Right atrium auricular region (tissue), 2 donors: ENCODE results near the gene ACSL5. TPM values are rescaled to one million over a fixed set of nuclear protein-coding genes. Genes with fewer than 3 reads are reported as not detected.

Experiments used
- DNase-seq: peaks from one replicate; pipeline ENCODE4 v3.0.0-alpha.2; 2019; ENCODE audit warnings: low spot score
- H3K27ac ChIP-seq, 2 donors: fragments of 200-600 bp; sonication (generic); 1 replicate in 1 of 2; 2 replicates in 1 of 2; pipeline ENCODE4 v1.5.1; 2016 to 2019
- H3K27me3 ChIP-seq, 2 donors: fragments of 200-600 bp; sonication (generic); one replicate each; pipeline versions ENCODE4 v1.5.1 to v1.6.0; 2017 to 2019
- H3K36me3 ChIP-seq: fragments of 200-600 bp; sonication (generic); one replicate; pipeline ENCODE4 v1.5.1; 2016
- H3K4me1 ChIP-seq, 2 donors: fragments of 200-600 bp; sonication (generic); one replicate each; pipeline versions ENCODE4 v1.5.1 to v1.6.0; 2017 to 2019
- H3K4me3 ChIP-seq, 2 donors: fragments of 200-600 bp; sonication (generic); 1 replicate in 1 of 2; 2 replicates in 1 of 2; pipeline ENCODE4 v1.5.1; 2017 to 2019; ENCODE audit warnings: mild to moderate bottlenecking in 1 of 2, moderate library complexity in 1 of 2
- H3K9me3 ChIP-seq, 2 donors: fragments of 200-600 bp; sonication (generic); one replicate each; pipeline ENCODE4 v1.5.1; 2019
- total RNA-seq, 2 donors: library from RNA; depleted of rRNA; stranded (reverse); fragments of >200 nt; gene quantifications; one replicate each; pipeline ENCODE4 v1.1.0, GENCODE V29; 2016
- TF ChIP-seq, protein P1 (sequence below), 2 donors: fragments of 200-600 bp; sonication (generic); IDR thresholded peaks; one replicate each; pipeline ENCODE4 v1.5.1; 2019; ENCODE audit warnings: antibody characterized with exemption in 2 of 2

ACSL5 gene
- total RNA-seq, 2 donors from 2014 or later, result 9.2 to 12.0 TPM

DNA sequence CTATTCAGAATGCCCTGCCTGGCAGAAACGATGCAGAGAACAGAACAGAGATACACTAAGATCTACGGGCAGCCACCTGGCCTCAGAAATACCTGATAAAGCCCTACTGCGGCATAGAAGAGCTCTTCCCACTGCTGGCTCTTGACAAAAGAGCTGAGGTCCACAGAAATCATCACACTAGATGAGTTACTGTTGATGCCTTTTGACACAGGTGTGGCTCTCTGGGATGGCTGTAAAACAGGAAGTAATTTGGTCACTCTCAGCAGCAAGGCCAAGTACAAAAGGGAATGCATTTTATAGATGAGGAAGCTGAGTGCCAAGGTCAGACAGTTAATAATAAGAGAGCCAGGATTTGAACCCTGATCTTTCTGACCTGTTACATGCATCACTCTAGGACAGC is 35.0 kb upstream of the ACSL5 start:
- H3K4me3 ChIP-seq, result no peak overlapping the region
- no peaks in the 10 kb centered on the region for H3K36me3 ChIP-seq
- H3K9me3 ChIP-seq, result no peaks in the 10 kb centered on the region
- no peak for DNase-seq
- peaks cover 0 to 4% of the 10 kb centered on the region in 2 donors for H3K4me1 ChIP-seq
- TF ChIP-seq, protein P1, sequence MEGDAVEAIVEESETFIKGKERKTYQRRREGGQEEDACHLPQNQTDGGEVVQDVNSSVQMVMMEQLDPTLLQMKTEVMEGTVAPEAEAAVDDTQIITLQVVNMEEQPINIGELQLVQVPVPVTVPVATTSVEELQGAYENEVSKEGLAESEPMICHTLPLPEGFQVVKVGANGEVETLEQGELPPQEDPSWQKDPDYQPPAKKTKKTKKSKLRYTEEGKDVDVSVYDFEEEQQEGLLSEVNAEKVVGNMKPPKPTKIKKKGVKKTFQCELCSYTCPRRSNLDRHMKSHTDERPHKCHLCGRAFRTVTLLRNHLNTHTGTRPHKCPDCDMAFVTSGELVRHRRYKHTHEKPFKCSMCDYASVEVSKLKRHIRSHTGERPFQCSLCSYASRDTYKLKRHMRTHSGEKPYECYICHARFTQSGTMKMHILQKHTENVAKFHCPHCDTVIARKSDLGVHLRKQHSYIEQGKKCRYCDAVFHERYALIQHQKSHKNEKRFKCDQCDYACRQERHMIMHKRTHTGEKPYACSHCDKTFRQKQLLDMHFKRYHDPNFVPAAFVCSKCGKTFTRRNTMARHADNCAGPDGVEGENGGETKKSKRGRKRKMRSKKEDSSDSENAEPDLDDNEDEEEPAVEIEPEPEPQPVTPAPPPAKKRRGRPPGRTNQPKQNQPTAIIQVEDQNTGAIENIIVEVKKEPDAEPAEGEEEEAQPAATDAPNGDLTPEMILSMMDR (IDR thresholded peaks at IDR 0.05), result no peak
- H3K27ac ChIP-seq, result no peak overlapping the region
- H3K27me3 ChIP-seq, result no peaks in the 10 kb centered on the region

DNA sequence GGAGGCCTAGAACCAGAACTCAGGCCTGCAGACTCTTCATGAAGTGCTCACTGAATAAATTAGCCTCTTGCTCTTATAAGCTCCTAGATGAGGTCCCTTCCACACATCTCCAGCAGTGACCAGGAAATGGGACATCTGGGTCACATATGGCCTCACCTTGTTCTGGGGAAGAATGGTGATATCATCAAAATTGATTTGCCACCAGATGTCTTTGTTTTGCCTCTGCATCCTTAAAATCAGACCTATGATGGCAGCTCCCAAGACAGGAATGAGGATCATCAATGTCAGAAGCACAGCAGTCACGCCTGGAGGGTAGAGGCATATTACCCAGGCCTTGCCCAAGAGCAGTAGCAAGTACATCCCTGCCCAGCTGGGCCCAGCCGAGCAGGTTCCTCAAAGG is 33.3 kb upstream of the ACSL5 start:
- Histone ChIP-seq H3K9me3 (no peaks in the 10 kb centered on the region), H3K27me3 (no peaks in the 10 kb centered on the region), H3K4me3 (no peak overlapping the region), H3K27ac (no peak overlapping the region), H3K4me1 (no peaks in the 10 kb centered on the region), H3K36me3 (no peaks in the 10 kb centered on the region)
- TF ChIP-seq, protein P1 (IDR thresholded peaks at IDR 0.05), result no peak
- peak; percentile 34 for DNase-seq

DNA sequence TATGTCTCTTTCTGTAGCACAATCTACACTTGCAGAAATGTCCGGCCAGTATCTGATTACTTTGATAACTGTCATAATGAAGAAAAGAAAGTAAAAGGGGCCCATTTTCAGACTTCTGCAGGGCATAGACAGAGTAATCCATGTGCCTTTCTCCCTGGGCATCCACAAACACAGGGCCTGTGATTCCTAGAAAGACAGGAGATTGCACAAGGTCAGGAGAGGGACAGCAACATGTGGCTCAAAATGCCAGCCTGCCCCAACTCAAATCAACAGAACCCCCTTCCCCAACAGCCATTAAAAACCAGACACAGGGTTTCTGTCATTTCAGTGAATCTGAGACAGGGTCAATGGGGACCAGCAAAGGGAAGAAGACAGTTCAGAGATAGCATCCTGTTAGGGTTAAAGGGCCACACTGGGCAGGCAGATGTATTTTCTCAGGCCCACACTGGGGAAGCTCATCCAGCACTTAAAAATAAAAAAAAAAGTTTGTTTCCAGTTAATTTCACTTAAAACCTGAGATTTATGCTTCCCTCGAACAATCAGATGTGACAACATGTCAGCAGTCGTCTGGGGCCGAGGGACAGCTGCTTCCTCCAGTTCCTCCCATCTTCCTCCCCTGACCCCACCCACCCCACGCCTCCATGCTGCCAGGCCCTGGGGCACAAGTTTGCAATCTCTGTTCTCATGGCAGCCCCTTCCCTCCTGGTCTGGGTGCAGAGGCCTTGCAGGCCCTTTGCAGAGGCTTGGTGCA is 30.7 kb upstream of the ACSL5 start:
- no peaks in the 10 kb centered on the region for H3K36me3 ChIP-seq
- TF ChIP-seq, protein P1 (IDR thresholded peaks at IDR 0.05), result no peak

GRCh38 chr10:112344261-112344660 is 29.7 kb upstream of the ACSL5 start:
- TF ChIP-seq, protein P1 (IDR thresholded peaks at IDR 0.05), result peak in 1 of 2 donors; percentile 24
- Histone ChIP-seq H3K4me3 (no peak overlapping the region), H3K27ac (no peak overlapping the region), H3K36me3 (no peaks in the 10 kb centered on the region), H3K9me3 (no peaks in the 10 kb centered on the region), H3K27me3 (no peaks in the 10 kb centered on the region), H3K4me1 (no peaks in the 10 kb centered on the region)
- peak; percentile 23 for DNase-seq

More for the DNA sequence above, 30.7 kb upstream of the ACSL5 start:
- peak; percentile 43 for DNase-seq
- no peak overlapping the region for H3K4me3 ChIP-seq
- H3K27me3 ChIP-seq, result no peaks in the 10 kb centered on the region
- no peak overlapping the region for H3K27ac ChIP-seq
- no peaks in the 10 kb centered on the region for H3K4me1 ChIP-seq
- no peaks in the 10 kb centered on the region for H3K9me3 ChIP-seq

- DNase-seq, result no peak
- no peak overlapping the region for H3K27ac ChIP-seq
- no peaks in the 10 kb centered on the region for H3K27me3 ChIP-seq
- H3K36me3 ChIP-seq, result no peaks in the 10 kb centered on the region
- no peaks in the 10 kb centered on the region for H3K4me1 ChIP-seq
- TF ChIP-seq, protein P1 (IDR thresholded peaks at IDR 0.05), result no peak
- no peak overlapping the region for H3K4me3 ChIP-seq
- H3K9me3 ChIP-seq, result no peaks in the 10 kb centered on the region
Measured at GRCh38 chr10:112345202-112345601, 28.7 kb upstream of the ACSL5 start.

GRCh38 chr10:112345743-112346142 is 28.2 kb upstream of the ACSL5 start:
- Histone ChIP-seq H3K4me3 (no peak overlapping the region), H3K9me3 (no peaks in the 10 kb centered on the region), H3K27me3 (no peaks in the 10 kb centered on the region), H3K27ac (no peak overlapping the region), H3K4me1 (no peaks in the 10 kb centered on the region), H3K36me3 (no peaks in the 10 kb centered on the region)
- DNase-seq, result peak; percentile 21
- TF ChIP-seq, protein P1 (IDR thresholded peaks at IDR 0.05), result no peak
